ENCODE data around the gene SLC6A18.
"Not testable (repeated sequence)": the region's sequence is repeated elsewhere in the genome, so short reads cannot be mapped to it uniquely, and the experiment has no call there.

SLC6A18 gene

GRCh38 chr5:1261643-1262042 is 36.5 kb downstream of the SLC6A18 start:
- Histone ChIP-seq H3K9ac (ENCODE audit: low read length in 5 of 5) (no peak overlapping the region), H3K36me3 (ENCODE audit: control insufficient read depth in 5 of 5, insufficient read depth in 5 of 5, low read length in 5 of 5) (peaks cover 0 to 2% (median 0%) of the 10 kb centered on the region in 5 donors), H3K4me3 (ENCODE audit: low read depth in 1 of 5, low read length in 5 of 5) (peak overlapping the region in 1 of 5 donors; percentile 28), H3K9me3 (ENCODE audit: control insufficient read depth in 5 of 5, low read length in 5 of 5) (peaks cover 0 to 45% (median 32%) of the 10 kb centered on the region in 5 donors), H3K27ac (ENCODE audit: low read depth, low read length) (no peak overlapping the region), H3K27me3 (ENCODE audit: control insufficient read depth in 5 of 5, insufficient read depth in 4 of 5, low read length in 5 of 5) (peaks cover 0 to 5% (median 0%) of the 10 kb centered on the region in 5 donors), H3K4me1 (ENCODE audit: control insufficient read depth in 5 of 5, insufficient read depth in 5 of 5, low read length in 5 of 5) (no peaks in the 10 kb centered on the region)

DNA sequence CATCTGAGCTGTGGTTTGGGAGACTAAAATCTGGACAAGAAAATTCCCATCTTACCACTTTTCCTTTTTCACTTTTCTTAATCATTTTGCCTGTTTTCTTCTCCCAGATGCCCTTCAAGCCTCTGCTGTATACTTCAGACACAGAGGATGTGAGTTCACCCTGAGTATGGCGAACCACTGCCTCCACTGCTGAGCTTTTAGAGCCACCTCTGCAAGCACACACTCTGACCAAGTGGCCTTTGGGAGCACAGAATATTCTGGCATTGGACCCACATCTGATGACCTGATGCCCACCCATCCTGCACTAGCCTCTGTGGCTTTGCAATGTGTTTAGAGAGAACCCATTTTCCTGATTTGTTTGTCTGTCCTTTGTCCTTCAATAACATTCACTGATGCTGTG is 37.2 kb downstream of the SLC6A18 start:
- no peak overlapping the region for H3K27ac ChIP-seq (ENCODE audit: low read depth, low read length)
- H3K9me3 ChIP-seq (ENCODE audit: control insufficient read depth in 5 of 5, low read length in 5 of 5) = peaks cover 0 to 45% (median 32%) of the 10 kb centered on the region in 5 donors
- peaks cover 0 to 2% (median 0%) of the 10 kb centered on the region in 5 donors for H3K36me3 ChIP-seq (ENCODE audit: control insufficient read depth in 5 of 5, insufficient read depth in 5 of 5, low read length in 5 of 5)
- H3K4me3 ChIP-seq (ENCODE audit: low read depth in 1 of 5, low read length in 5 of 5) = peak overlapping the region in 1 of 5 donors; percentile 6
- H3K27me3 ChIP-seq (ENCODE audit: control insufficient read depth in 5 of 5, insufficient read depth in 4 of 5, low read length in 5 of 5) = peaks cover 0 to 5% (median 0%) of the 10 kb centered on the region in 5 donors
- H3K9ac ChIP-seq (ENCODE audit: low read length in 5 of 5) = no peak overlapping the region
- no peaks in the 10 kb centered on the region for H3K4me1 ChIP-seq (ENCODE audit: control insufficient read depth in 5 of 5, insufficient read depth in 5 of 5, low read length in 5 of 5)

DNA sequence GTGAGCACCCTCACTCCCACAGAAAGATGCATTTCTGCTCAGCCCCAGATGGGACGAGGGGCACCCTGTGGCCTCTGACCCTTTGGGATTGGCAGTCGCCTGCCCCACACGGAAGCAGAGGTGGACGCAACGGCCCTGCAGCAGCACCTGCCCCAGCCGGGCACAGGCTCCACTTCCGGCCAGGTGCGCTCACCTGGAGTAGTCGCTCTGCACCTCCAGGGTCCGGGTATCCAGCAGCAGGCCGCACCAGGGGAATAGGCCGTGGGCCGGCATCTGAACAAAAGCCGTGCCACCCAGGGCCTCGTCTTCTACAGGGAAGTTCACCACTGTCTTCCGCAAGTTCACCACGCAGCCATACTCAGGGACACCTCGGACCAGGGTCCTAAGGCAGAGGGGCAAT is 39.0 kb downstream of the SLC6A18 start:
- Histone ChIP-seq H3K27ac (ENCODE audit: low read depth, low read length) (no peak overlapping the region), H3K4me1 (ENCODE audit: control insufficient read depth in 5 of 5, insufficient read depth in 5 of 5, low read length in 5 of 5) (no peaks in the 10 kb centered on the region), H3K9me3 (ENCODE audit: control insufficient read depth in 5 of 5, low read length in 5 of 5) (peaks cover 0 to 45% (median 32%) of the 10 kb centered on the region in 5 donors), H3K4me3 (ENCODE audit: low read depth in 1 of 5, low read length in 5 of 5) (no peak overlapping the region), H3K27me3 (ENCODE audit: control insufficient read depth in 5 of 5, insufficient read depth in 4 of 5, low read length in 5 of 5) (peaks cover 0 to 5% (median 0%) of the 10 kb centered on the region in 5 donors), H3K36me3 (ENCODE audit: control insufficient read depth in 5 of 5, insufficient read depth in 5 of 5, low read length in 5 of 5) (peaks cover 0 to 2% (median 0%) of the 10 kb centered on the region in 5 donors), H3K9ac (ENCODE audit: low read length in 5 of 5) (no peak overlapping the region)

DNA sequence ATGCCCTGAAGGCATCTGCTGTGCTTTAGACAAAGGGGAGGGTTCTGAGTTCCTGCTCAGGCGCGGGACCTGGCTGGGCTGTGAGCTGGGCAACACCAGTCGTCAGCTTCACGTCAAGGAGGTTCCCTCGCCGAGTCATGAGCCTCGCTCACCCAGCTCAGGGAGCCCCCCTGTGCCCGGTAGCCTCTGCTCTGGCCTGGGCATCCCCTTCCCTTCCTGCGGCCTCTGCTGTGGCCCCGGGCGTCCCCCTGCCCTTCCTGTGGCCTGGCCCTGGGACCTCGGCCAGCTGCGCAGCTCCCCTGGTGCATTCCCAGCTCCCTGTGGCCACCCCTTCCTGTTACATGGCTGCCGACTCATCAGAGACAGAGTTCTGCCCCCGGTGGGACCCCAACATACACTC is 39.8 kb downstream of the SLC6A18 start:
- Histone ChIP-seq H3K9me3 (ENCODE audit: control insufficient read depth in 5 of 5, low read length in 5 of 5) (peaks cover 0 to 41% (median 30%) of the 10 kb centered on the region in 5 donors), H3K27ac (ENCODE audit: low read depth, low read length) (no peak overlapping the region), H3K4me1 (ENCODE audit: control insufficient read depth in 5 of 5, insufficient read depth in 5 of 5, low read length in 5 of 5) (no peaks in the 10 kb centered on the region), H3K27me3 (ENCODE audit: control insufficient read depth in 5 of 5, insufficient read depth in 4 of 5, low read length in 5 of 5) (peaks cover 0 to 3% (median 0%) of the 10 kb centered on the region in 5 donors), H3K36me3 (ENCODE audit: control insufficient read depth in 5 of 5, insufficient read depth in 5 of 5, low read length in 5 of 5) (peaks cover 0 to 2% (median 0%) of the 10 kb centered on the region in 5 donors), H3K9ac (ENCODE audit: low read length in 5 of 5) (no peak overlapping the region), H3K4me3 (ENCODE audit: low read depth in 1 of 5, low read length in 5 of 5) (no peak overlapping the region)

GRCh38 chr5:1265461-1266455 is 40.6 kb downstream of the SLC6A18 start:
- Histone ChIP-seq H3K4me1 (ENCODE audit: control insufficient read depth in 5 of 5, insufficient read depth in 5 of 5, low read length in 5 of 5) (no peaks in the 10 kb centered on the region), H3K9me3 (ENCODE audit: control insufficient read depth in 5 of 5, low read length in 5 of 5) (peaks cover 0 to 34% (median 24%) of the 10 kb centered on the region in 5 donors), H3K27ac (ENCODE audit: low read depth, low read length) (no peak overlapping the region), H3K36me3 (ENCODE audit: control insufficient read depth in 5 of 5, insufficient read depth in 5 of 5, low read length in 5 of 5) (no peaks in the 10 kb centered on the region), H3K27me3 (ENCODE audit: control insufficient read depth in 5 of 5, insufficient read depth in 4 of 5, low read length in 5 of 5) (no peaks in the 10 kb centered on the region), H3K4me3 (ENCODE audit: low read depth in 1 of 5, low read length in 5 of 5) (no peak overlapping the region), H3K9ac (ENCODE audit: low read length in 5 of 5) (no peak overlapping the region)

DNA sequence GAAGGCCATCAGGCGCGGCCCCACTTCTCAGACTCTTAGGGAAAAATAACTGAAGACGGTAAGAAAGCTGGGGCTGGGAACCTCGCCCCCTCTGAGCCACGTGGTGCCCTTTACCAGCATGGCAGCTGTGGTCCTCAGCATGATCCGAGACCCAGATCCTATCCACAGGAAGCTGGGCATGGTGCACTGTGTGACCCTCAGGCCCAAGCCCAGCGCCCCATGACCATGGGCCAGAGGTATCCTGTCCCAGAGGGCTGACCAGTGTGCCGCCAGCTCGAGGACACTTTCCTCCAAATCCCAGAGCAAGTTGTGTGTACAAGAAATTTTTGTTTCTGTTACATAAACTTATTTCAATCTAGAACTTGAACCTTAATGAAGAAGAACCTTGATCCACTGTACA is 41.6 kb downstream of the SLC6A18 start:
- Histone ChIP-seq H3K4me1 (ENCODE audit: control insufficient read depth in 5 of 5, insufficient read depth in 5 of 5, low read length in 5 of 5) (no peaks in the 10 kb centered on the region), H3K9me3 (ENCODE audit: control insufficient read depth in 5 of 5, low read length in 5 of 5) (peaks cover 0 to 25% (median 13%) of the 10 kb centered on the region in 5 donors), H3K36me3 (ENCODE audit: control insufficient read depth in 5 of 5, insufficient read depth in 5 of 5, low read length in 5 of 5) (no peaks in the 10 kb centered on the region), H3K27ac (ENCODE audit: low read depth, low read length) (no peak overlapping the region), H3K4me3 (ENCODE audit: low read depth in 1 of 5, low read length in 5 of 5) (no peak overlapping the region), H3K9ac (ENCODE audit: low read length in 5 of 5) (no peak overlapping the region), H3K27me3 (ENCODE audit: control insufficient read depth in 5 of 5, insufficient read depth in 4 of 5, low read length in 5 of 5) (no peaks in the 10 kb centered on the region)

- peaks cover 0 to 19% (median 7%) of the 10 kb centered on the region in 5 donors for H3K9me3 ChIP-seq (ENCODE audit: control insufficient read depth in 5 of 5, low read length in 5 of 5)
- H3K27me3 ChIP-seq (ENCODE audit: control insufficient read depth in 5 of 5, insufficient read depth in 4 of 5, low read length in 5 of 5); H3K9ac ChIP-seq (ENCODE audit: low read length in 5 of 5); H3K36me3 ChIP-seq (ENCODE audit: control insufficient read depth in 5 of 5, insufficient read depth in 5 of 5, low read length in 5 of 5); H3K27ac ChIP-seq (ENCODE audit: low read depth, low read length); H3K4me1 ChIP-seq (ENCODE audit: control insufficient read depth in 5 of 5, insufficient read depth in 5 of 5, low read length in 5 of 5); H3K4me3 ChIP-seq (ENCODE audit: low read depth in 1 of 5, low read length in 5 of 5): not testable (repeated sequence)
Measured at GRCh38 chr5:1267464-1267863, 42.3 kb downstream of the SLC6A18 start.

GRCh38 chr5:1268056-1268455 is 42.9 kb downstream of the SLC6A18 start:
- no peaks in the 10 kb centered on the region for H3K27me3 ChIP-seq (ENCODE audit: control insufficient read depth in 5 of 5, insufficient read depth in 4 of 5, low read length in 5 of 5)
- no peak overlapping the region for H3K27ac ChIP-seq (ENCODE audit: low read depth, low read length)
- H3K9me3 ChIP-seq (ENCODE audit: control insufficient read depth in 5 of 5, low read length in 5 of 5) = peaks cover 0 to 13% (median under 1%) of the 10 kb centered on the region in 5 donors
- H3K36me3 ChIP-seq (ENCODE audit: control insufficient read depth in 5 of 5, insufficient read depth in 5 of 5, low read length in 5 of 5) = no peaks in the 10 kb centered on the region
- H3K4me3 ChIP-seq (ENCODE audit: low read depth in 1 of 5, low read length in 5 of 5) = no peak overlapping the region
- H3K9ac ChIP-seq (ENCODE audit: low read length in 5 of 5) = no peak overlapping the region
- H3K4me1 ChIP-seq (ENCODE audit: control insufficient read depth in 5 of 5, insufficient read depth in 5 of 5, low read length in 5 of 5) = no peaks in the 10 kb centered on the region

DNA sequence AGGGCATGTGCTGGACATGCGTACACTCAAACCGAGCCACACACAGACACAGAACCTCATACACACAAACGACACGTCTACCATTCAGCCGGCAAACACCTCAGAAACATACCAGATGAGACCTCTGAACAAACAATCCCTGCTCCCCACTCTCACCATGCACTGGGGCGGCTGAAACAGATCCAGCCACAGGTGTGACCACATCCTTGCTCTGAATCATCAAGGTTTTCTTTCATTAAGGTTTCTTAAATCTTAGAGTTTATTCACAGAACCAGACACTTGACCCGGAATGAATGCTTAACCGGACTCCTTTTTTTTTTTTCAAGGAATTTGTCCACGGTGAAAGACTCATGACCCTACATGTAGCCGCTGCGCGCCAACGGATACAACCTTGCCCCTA is 43.5 kb downstream of the SLC6A18 start:
- no peaks in the 10 kb centered on the region for H3K4me1 ChIP-seq (ENCODE audit: control insufficient read depth in 5 of 5, insufficient read depth in 5 of 5, low read length in 5 of 5)
- no peak overlapping the region for H3K4me3 ChIP-seq (ENCODE audit: low read depth in 1 of 5, low read length in 5 of 5)
- peaks cover 0 to 8% (median 0%) of the 10 kb centered on the region in 5 donors for H3K9me3 ChIP-seq (ENCODE audit: control insufficient read depth in 5 of 5, low read length in 5 of 5)
- no peaks in the 10 kb centered on the region for H3K36me3 ChIP-seq (ENCODE audit: control insufficient read depth in 5 of 5, insufficient read depth in 5 of 5, low read length in 5 of 5)
- no peaks in the 10 kb centered on the region for H3K27me3 ChIP-seq (ENCODE audit: control insufficient read depth in 5 of 5, insufficient read depth in 4 of 5, low read length in 5 of 5)
- no peak overlapping the region for H3K27ac ChIP-seq (ENCODE audit: low read depth, low read length)
- H3K9ac ChIP-seq (ENCODE audit: low read length in 5 of 5) = no peak overlapping the region

DNA sequence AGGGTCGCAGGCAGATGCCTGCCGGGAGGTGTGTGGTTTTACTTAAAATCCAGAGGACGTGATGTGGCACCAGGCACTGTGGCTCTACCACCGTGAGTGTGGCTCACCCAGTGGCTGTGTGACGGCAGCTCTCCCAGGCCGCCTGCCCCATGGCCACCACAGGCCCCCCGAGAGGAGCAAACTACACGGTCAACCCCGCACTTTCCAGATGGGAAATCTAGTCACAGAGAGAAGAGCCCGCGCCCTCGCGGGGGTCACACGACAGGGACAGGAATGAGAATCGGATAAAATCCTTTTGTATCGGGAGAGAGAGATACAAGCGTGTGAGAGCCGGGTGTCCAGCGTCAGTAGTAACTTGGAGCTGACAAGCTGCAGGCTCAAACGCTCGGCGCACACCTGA is 45.2 kb downstream of the SLC6A18 start:
- Histone ChIP-seq H3K4me1 (ENCODE audit: control insufficient read depth in 5 of 5, insufficient read depth in 5 of 5, low read length in 5 of 5) (no peaks in the 10 kb centered on the region), H3K9ac (ENCODE audit: low read length in 5 of 5) (no peak overlapping the region), H3K27me3 (ENCODE audit: control insufficient read depth in 5 of 5, insufficient read depth in 4 of 5, low read length in 5 of 5) (peaks cover 0 to 5% (median 2%) of the 10 kb centered on the region in 5 donors), H3K27ac (ENCODE audit: low read depth, low read length) (no peak overlapping the region), H3K4me3 (ENCODE audit: low read depth in 1 of 5, low read length in 5 of 5) (no peak overlapping the region), H3K9me3 (ENCODE audit: control insufficient read depth in 5 of 5, low read length in 5 of 5) (no peaks in the 10 kb centered on the region), H3K36me3 (ENCODE audit: control insufficient read depth in 5 of 5, insufficient read depth in 5 of 5, low read length in 5 of 5) (no peaks in the 10 kb centered on the region)
